Mesothelial cell of epicardium (in vitro differentiated cells): Measurements from ENCODE around the gene SGMS1. TPM values are rescaled to one million over a fixed set of nuclear protein-coding genes. Genes with fewer than 3 reads are reported as not detected.

Experiments used
- DNase-seq, 2 experiments: peaks; one replicate each; pipeline ENCODE4 v3.0.0; 2021; ENCODE audit warnings: low spot score in 2 of 2; ENCODE audit not compliant: unreplicated experiment in 2 of 2
- H3K27ac Mint-ChIP-seq: 2 replicates; pipeline ENCODE4 v1.8.0; 2021; ENCODE audit warnings: mixed read lengths
- H3K27me3 Mint-ChIP-seq: 2 replicates; pipeline ENCODE4 v1.8.0; 2021; ENCODE audit warnings: low read depth, mixed read lengths
- H3K36me3 Mint-ChIP-seq: 2 replicates; pipeline ENCODE4 v1.8.0; 2021; ENCODE audit warnings: mixed read lengths
- H3K4me1 Mint-ChIP-seq: 2 replicates; pipeline ENCODE4 v1.8.0; 2021; ENCODE audit warnings: mixed read lengths
- H3K4me3 Mint-ChIP-seq: 2 replicates; pipeline ENCODE4 v1.8.0; 2021; ENCODE audit warnings: mild to moderate bottlenecking, moderate library complexity, mixed read lengths
- H3K9me3 Mint-ChIP-seq: 2 replicates; pipeline ENCODE4 v1.8.0; 2021; ENCODE audit warnings: mixed read lengths
- CTCF ChIP-seq: fragments of 200-600 bp; sonication (generic); IDR thresholded peaks from one replicate; pipeline ENCODE4 v1.5.0; 2021; ENCODE audit warnings: antibody characterized with exemption; ENCODE audit not compliant: unreplicated experiment
- total RNA-seq: library from RNA; stranded (reverse); gene quantifications from 3 replicates; pipeline ENCODE4 v1.2.1, GENCODE V29; 2021

The SGMS1 gene
- total RNA-seq, 1 donor from 2014 or later: 14.9 TPM

DNA sequence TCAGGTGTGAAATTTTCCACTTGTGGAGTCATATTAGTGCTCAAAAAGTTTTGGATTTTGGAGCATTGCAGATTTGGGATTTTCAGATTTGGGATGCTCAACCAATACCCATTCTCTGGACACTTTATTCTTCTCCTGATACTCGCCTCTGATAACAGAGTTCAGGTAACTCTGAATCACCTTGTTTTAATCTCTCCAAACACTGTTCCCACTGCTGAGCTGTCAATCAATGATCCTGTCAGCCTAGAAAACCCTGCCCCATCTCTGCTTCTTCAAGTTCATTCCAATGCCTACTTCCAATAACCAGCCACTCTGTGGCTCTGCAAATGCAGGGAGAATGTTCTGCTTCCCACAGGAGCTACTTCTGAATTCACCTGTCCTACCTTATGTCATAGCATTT lies 21.8 kb downstream of the SGMS1 start:
- no peak overlapping the region for H3K27ac Mint-ChIP-seq
- DNase-seq: no peak
- H3K4me1 Mint-ChIP-seq: peaks cover 39% of the 10 kb centered on the region

GRCh38 chr10:50600831-50601477 lies 22.8 kb downstream of the SGMS1 start:
- H3K27ac Mint-ChIP-seq: no peak overlapping the region
- DNase-seq: no peak
- no peaks in the 10 kb centered on the region for H3K36me3 Mint-ChIP-seq
- peaks cover 35% of the 10 kb centered on the region for H3K4me1 Mint-ChIP-seq
- no peaks in the 10 kb centered on the region for H3K27me3 Mint-ChIP-seq
- no peak overlapping the region for H3K4me3 Mint-ChIP-seq
- no peaks in the 10 kb centered on the region for H3K9me3 Mint-ChIP-seq
- TF ChIP-seq CTCF: no peak

More for the DNA sequence above, 21.8 kb downstream of the SGMS1 start:
- no peak for TF ChIP-seq CTCF
- Mint-ChIP-seq H3K27me3 (no peaks in the 10 kb centered on the region), H3K36me3 (no peaks in the 10 kb centered on the region), H3K9me3 (no peaks in the 10 kb centered on the region), H3K4me3 (no peak overlapping the region)

GRCh38 chr10:50600286-50600685 lies 23.5 kb downstream of the SGMS1 start:
- no peak for TF ChIP-seq CTCF
- no peaks in the 10 kb centered on the region for H3K9me3 Mint-ChIP-seq
- H3K36me3 Mint-ChIP-seq: no peaks in the 10 kb centered on the region
- DNase-seq: no peak
- peaks cover 29% of the 10 kb centered on the region for H3K4me1 Mint-ChIP-seq
- no peak overlapping the region for H3K27ac Mint-ChIP-seq
- H3K4me3 Mint-ChIP-seq: no peak overlapping the region
- no peaks in the 10 kb centered on the region for H3K27me3 Mint-ChIP-seq

DNA sequence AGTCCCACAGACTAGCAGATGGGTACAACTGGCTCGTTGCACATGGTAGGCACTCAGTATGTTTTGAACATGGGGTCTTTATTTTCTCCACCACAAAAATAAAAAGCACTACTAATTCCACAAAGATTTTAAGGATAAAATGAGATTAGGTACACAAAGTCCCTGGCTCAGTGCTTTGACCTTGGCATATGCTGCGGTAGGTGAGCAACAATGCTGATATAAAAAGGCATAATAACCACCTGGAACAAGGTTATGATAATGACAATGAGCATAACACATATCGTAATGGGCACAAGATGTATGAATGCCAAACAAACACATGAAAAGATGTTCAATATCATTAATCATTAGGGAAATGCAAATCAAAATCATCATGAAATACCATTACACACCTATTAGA lies 26.9 kb downstream of the SGMS1 start:
- Mint-ChIP-seq H3K36me3 (no peaks in the 10 kb centered on the region), H3K27ac (no peak overlapping the region), H3K4me3 (no peak overlapping the region), H3K27me3 (no peaks in the 10 kb centered on the region), H3K4me1 (no peaks in the 10 kb centered on the region), H3K9me3 (no peaks in the 10 kb centered on the region)
- no peak for TF ChIP-seq CTCF
- no peak for DNase-seq

DNA sequence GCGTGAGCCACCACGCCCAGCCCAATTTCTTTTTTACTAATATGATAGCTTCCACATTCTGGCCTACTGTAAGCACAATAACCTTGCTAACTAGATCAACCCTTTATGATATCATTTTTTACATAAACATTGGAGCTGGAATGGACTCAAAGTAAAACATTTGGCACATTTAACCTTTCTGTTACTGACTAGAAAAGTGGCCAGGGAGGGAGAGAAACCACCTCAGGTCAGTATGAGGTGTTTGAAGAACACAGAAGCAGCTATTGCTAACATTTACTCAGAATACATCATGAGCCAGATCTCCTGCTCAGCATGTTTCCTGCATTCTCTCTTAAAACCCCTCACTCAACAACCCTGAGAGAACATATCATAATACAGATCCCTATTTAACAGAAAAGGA lies 27.3 kb downstream of the SGMS1 start:
- no peaks in the 10 kb centered on the region for H3K36me3 Mint-ChIP-seq
- H3K27me3 Mint-ChIP-seq: no peaks in the 10 kb centered on the region
- no peak for TF ChIP-seq CTCF
- no peak overlapping the region for H3K4me3 Mint-ChIP-seq
- DNase-seq: no peak
- H3K27ac Mint-ChIP-seq: no peak overlapping the region
- no peaks in the 10 kb centered on the region for H3K9me3 Mint-ChIP-seq
- no peaks in the 10 kb centered on the region for H3K4me1 Mint-ChIP-seq

- no peak overlapping the region for H3K4me3 Mint-ChIP-seq
- no peak for DNase-seq
- H3K36me3 Mint-ChIP-seq: no peaks in the 10 kb centered on the region
- no peaks in the 10 kb centered on the region for H3K9me3 Mint-ChIP-seq
- TF ChIP-seq CTCF: no peak
- no peaks in the 10 kb centered on the region for H3K27me3 Mint-ChIP-seq
- H3K27ac Mint-ChIP-seq: no peak overlapping the region
- no peaks in the 10 kb centered on the region for H3K4me1 Mint-ChIP-seq
These were observed 28.0 kb downstream of the SGMS1 start for GRCh38 chr10:50595785-50596184.
